Mesothelial cell of epicardium (in vitro differentiated cells): ENCODE measurements around the gene SLC38A10. TPM values are rescaled to one million over a fixed set of nuclear protein-coding genes. Genes with fewer than 3 reads are reported as not detected.

ENCODE experiments used
- DNase-seq, 2 experiments: peaks; one replicate each; pipeline ENCODE4 v3.0.0; 2021; ENCODE audit warnings: low spot score in 2 of 2; ENCODE audit not compliant: unreplicated experiment in 2 of 2
- H3K27ac Mint-ChIP-seq: 2 replicates; pipeline ENCODE4 v1.8.0; 2021; ENCODE audit warnings: mixed read lengths
- H3K27me3 Mint-ChIP-seq: 2 replicates; pipeline ENCODE4 v1.8.0; 2021; ENCODE audit warnings: low read depth, mixed read lengths
- H3K36me3 Mint-ChIP-seq: 2 replicates; pipeline ENCODE4 v1.8.0; 2021; ENCODE audit warnings: mixed read lengths
- H3K4me1 Mint-ChIP-seq: 2 replicates; pipeline ENCODE4 v1.8.0; 2021; ENCODE audit warnings: mixed read lengths
- H3K4me3 Mint-ChIP-seq: 2 replicates; pipeline ENCODE4 v1.8.0; 2021; ENCODE audit warnings: mild to moderate bottlenecking, moderate library complexity, mixed read lengths
- H3K9me3 Mint-ChIP-seq: 2 replicates; pipeline ENCODE4 v1.8.0; 2021; ENCODE audit warnings: mixed read lengths
- CTCF ChIP-seq: fragments of 200-600 bp; sonication (generic); IDR thresholded peaks from one replicate; pipeline ENCODE4 v1.5.0; 2021; ENCODE audit warnings: antibody characterized with exemption; ENCODE audit not compliant: unreplicated experiment
- total RNA-seq: library from RNA; stranded (reverse); gene quantifications from 3 replicates; pipeline ENCODE4 v1.2.1, GENCODE V29; 2021

Gene SLC38A10
- total RNA-seq, 1 donor from 2014 or later: 103 TPM

- no peak for TF ChIP-seq CTCF
- H3K4me1 Mint-ChIP-seq: peaks cover 10% of the 10 kb centered on the region
- H3K36me3 Mint-ChIP-seq: peaks cover 5% of the 10 kb centered on the region
- no peak overlapping the region for H3K4me3 Mint-ChIP-seq
- no peaks in the 10 kb centered on the region for H3K9me3 Mint-ChIP-seq
- no peak for DNase-seq
- no peak overlapping the region for H3K27ac Mint-ChIP-seq
- H3K27me3 Mint-ChIP-seq: no peaks in the 10 kb centered on the region
These were observed 44.6 kb downstream of the SLC38A10 start for GRCh38 chr17:81250286-81251093.

DNA sequence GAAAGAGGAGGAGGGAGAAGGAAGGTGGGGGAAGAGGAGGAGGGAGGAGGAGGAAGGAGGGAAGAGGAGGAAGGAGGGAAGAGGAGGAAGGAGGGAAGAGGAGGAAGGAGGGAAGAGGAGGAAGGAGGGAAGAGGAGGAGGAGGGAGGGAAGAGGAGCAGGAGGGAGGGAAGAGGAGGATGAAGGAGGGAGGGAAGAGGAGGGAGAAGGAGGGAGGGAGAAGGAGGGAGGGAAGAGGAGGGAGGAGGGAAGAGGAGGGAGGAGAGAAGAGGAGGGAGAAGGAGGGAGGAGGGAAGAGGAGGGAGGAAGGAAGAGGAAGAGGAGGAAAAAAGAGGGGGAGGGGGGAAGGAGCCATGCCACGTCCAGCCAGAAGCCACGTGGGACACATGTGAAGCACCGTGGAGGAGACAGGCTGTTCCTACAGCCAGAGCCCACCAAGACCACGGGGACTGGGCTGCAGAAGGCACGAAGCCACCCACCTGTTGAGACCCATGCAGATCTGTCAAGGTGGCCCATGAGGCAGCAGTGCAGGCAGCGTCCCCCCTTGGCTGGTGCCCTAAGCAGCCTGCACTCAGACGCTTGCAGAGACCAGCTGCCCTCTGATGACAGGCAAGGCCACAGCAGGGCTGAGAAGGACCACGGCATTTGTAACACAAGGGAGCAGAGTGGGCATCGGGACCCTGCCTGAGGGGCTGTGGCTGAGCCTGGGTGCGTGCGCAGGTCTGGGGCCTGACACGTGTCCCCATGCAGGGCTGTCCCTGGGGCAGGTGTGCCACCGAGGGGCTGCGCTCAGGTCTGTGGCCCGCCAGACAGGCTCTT, 45.7 kb downstream of the SLC38A10 start:
- TF ChIP-seq CTCF: no peak
- Mint-ChIP-seq H3K9me3 (no peaks in the 10 kb centered on the region), H3K4me1 (peaks cover 3% of the 10 kb centered on the region), H3K4me3 (no peak overlapping the region), H3K27me3 (no peaks in the 10 kb centered on the region), H3K36me3 (peaks cover 5% of the 10 kb centered on the region), H3K27ac (no peak overlapping the region)
- no peak for DNase-seq

- H3K27ac Mint-ChIP-seq: no peak overlapping the region
- peaks cover 5% of the 10 kb centered on the region for H3K36me3 Mint-ChIP-seq
- H3K27me3 Mint-ChIP-seq: no peaks in the 10 kb centered on the region
- H3K4me1 Mint-ChIP-seq: peaks cover 3% of the 10 kb centered on the region
- no peaks in the 10 kb centered on the region for H3K9me3 Mint-ChIP-seq
- DNase-seq: no peak
- no peak overlapping the region for H3K4me3 Mint-ChIP-seq
- no peak for TF ChIP-seq CTCF
These were observed 46.5 kb downstream of the SLC38A10 start for GRCh38 chr17:81248649-81249048.

DNA sequence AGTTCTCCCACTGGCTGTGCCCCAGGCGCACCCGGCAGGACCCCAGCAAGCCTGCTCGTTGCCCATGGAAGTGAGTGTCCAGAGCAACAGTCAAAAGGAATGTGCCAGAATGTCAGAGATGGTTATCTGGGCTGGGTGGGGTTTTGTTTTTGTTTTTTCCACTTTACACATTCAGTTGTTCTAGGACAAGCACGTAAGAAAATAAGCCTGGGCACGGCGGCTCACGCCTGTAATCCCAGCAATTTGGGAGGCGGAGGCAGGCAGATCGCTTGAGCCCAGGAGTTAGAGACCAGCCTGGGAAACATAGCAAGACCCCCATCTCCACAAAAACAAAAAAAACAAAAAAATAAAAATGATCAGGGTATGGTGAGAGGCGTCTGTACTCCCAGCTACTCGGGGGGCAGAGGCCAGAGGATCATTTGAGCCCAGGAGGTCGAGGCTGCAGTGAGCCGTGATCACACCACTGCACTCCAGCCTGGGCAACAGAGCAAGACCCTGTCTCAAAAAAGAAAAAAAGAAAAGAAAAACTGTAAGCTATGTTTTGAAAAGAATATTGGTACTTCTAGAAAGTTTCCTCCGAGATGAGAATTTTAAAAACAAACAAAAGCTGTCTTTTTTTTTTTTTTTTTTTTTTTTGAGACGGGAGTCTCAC, 47.6 kb downstream of the SLC38A10 start:
- H3K27ac Mint-ChIP-seq: no peak overlapping the region

More for the DNA sequence above, 47.6 kb downstream of the SLC38A10 start:
- Mint-ChIP-seq H3K4me3 (no peak overlapping the region), H3K36me3 (peaks cover 2% of the 10 kb centered on the region), H3K4me1 (no peaks in the 10 kb centered on the region), H3K27me3 (no peaks in the 10 kb centered on the region), H3K9me3 (no peaks in the 10 kb centered on the region)
- no peak for TF ChIP-seq CTCF
- DNase-seq: no peak
